NT2/D1 (cell line): ENCODE results near the gene PLA2G2C.

Source experiments
- DNase-seq: peaks from one replicate; pipeline ENCODE4 v3.0.0-alpha.2; 2011; ENCODE audit warnings: low read depth, low spot score
- H3K27me3 ChIP-seq: 2 replicates; pipeline ENCODE4 v1.6.0; 2011; ENCODE audit warnings: mild to moderate bottlenecking; ENCODE audit not compliant: insufficient read length, insufficient read depth
- H3K36me3 ChIP-seq: 2 replicates; pipeline ENCODE4 v1.6.1; 2011; ENCODE audit warnings: mild to moderate bottlenecking, low read length, mixed read lengths; ENCODE audit not compliant: insufficient read depth, insufficient read length
- H3K4me1 ChIP-seq: 2 replicates; pipeline ENCODE4 v1.5.1; 2011; ENCODE audit not compliant: insufficient read depth, insufficient read length
- H3K4me3 ChIP-seq: 2 replicates; pipeline ENCODE4 v1.5.1; 2011; ENCODE audit warnings: low read depth; ENCODE audit not compliant: insufficient read length
- H3K9ac ChIP-seq: 2 replicates; pipeline ENCODE4 v1.6.0; 2011; ENCODE audit warnings: low read depth; ENCODE audit not compliant: insufficient read length
- H3K9me3 ChIP-seq: 2 replicates; pipeline ENCODE4 v1.5.1; 2011; ENCODE audit warnings: mild to moderate bottlenecking, low read length; ENCODE audit not compliant: insufficient read depth
- SUZ12 ChIP-seq: IDR thresholded peaks from 2 replicates; pipeline ENCODE4 v1.6.1; 2011; ENCODE audit not compliant: insufficient read length, insufficient read depth; ENCODE audit errors: extremely low read depth
- YY1 ChIP-seq: IDR thresholded peaks from 2 replicates; pipeline ENCODE4 v1.6.1; 2011; ENCODE audit not compliant: insufficient read length, insufficient read depth
- ZNF274 ChIP-seq: IDR thresholded peaks from 2 replicates; pipeline ENCODE4 v1.6.1; 2011; ENCODE audit warnings: mild to moderate bottlenecking, low read depth, low read length

PLA2G2C gene

DNA sequence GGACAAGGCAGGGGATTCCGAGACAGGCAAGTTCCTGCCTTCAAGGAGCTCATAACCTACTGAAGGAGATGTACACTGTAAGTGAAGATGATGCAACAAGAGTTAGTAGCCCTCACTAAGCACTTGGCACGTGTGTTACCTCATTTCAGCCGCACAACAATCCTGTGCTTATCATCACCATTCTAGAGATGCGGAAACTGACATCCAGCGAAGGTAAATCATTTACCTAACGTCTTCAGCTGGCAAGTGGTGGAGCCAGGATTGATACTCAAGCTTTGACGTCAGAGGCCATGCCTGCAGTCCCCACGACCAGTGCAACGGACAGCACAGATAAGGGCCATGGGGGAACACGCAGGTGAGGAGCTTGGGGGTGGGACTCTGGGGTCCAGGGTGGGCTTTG, 3.3 kb downstream of the PLA2G2C start:
- Histone ChIP-seq H3K9ac (no peak overlapping the region), H3K4me3 (no peak overlapping the region), H3K9me3 (no peaks in the 10 kb centered on the region), H3K4me1 (peaks cover 7% of the 10 kb centered on the region), H3K27me3 (no peaks in the 10 kb centered on the region), H3K36me3 (no peaks in the 10 kb centered on the region)
- TF ChIP-seq SUZ12 (no peak), YY1 (no peak), ZNF274 (no peak)
- DNase-seq, result no peak

DNA sequence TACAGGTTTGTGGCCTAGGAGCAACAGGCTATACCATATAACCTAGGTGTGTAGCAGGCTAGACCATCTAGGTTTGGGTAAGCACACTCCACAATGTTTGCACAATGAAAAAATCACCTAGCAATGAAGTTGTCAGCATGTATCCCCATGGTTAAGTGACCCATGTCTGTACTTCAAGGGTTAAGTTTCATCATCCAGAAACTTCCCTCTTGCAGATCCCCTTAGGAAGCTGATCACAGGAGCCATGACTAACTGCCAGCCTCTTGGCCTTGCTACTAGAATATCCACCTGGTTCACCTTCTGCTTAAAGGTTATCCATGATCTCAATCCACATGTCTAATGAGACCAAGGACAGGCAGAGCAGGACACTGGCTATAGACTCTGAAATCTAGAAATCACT, 3.9 kb downstream of the PLA2G2C start:
- H3K36me3 ChIP-seq, result no peaks in the 10 kb centered on the region
- no peak overlapping the region for H3K9ac ChIP-seq
- H3K4me3 ChIP-seq, result no peak overlapping the region
- DNase-seq, result no peak
- no peaks in the 10 kb centered on the region for H3K27me3 ChIP-seq
- H3K4me1 ChIP-seq, result peaks cover 7% of the 10 kb centered on the region
- TF ChIP-seq YY1, result no peak
- TF ChIP-seq ZNF274, result no peak
- TF ChIP-seq SUZ12, result no peak
- no peaks in the 10 kb centered on the region for H3K9me3 ChIP-seq

GRCh38 chr1:20180844-20181207, 5.5 kb downstream of the PLA2G2C start:
- Histone ChIP-seq H3K4me3 (no peak overlapping the region), H3K4me1 (peaks cover 3% of the 10 kb centered on the region), H3K9ac (no peak overlapping the region), H3K27me3 (no peaks in the 10 kb centered on the region), H3K36me3 (no peaks in the 10 kb centered on the region), H3K9me3 (no peaks in the 10 kb centered on the region)
- TF ChIP-seq ZNF274, result no peak
- TF ChIP-seq SUZ12, result no peak
- TF ChIP-seq YY1, result no peak
- no peak for DNase-seq

DNA sequence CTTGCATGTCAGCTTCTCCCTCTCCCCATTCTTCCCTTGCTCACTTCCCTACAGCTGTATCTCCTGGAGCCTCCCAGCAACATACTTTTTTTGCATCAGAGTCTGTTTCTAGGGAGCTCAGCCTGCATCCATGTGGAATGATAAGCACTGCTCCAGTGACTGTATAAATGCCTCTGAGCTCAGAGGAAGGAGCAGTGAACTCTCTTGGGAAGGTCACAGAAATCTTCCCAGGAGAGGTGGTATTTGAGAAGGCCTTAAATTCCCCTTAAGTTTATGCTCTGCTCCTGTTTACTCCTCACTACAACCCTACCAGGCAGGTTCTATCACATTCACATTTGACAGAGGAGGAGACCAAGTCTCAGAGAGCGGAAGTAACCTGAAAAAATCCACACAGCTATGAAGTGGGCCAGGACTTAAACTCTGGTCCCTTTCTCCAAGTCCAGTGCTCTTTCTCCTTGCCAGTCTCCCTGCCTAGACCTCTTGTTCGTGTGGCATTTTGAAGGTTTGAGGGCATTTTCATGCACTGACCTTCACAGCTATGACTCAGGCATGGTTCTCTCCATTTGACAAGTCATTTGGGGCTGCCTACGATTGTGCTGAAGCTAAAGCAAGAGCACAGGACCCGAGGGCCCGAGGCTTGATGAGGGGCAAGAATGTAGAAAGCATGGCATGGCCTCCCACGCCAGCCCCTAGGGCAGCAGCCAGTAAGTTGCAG, 6.0 kb downstream of the PLA2G2C start:
- TF ChIP-seq ZNF274 (no peak), YY1 (no peak), SUZ12 (no peak)
- no peak overlapping the region for H3K9ac ChIP-seq
- H3K9me3 ChIP-seq, result no peaks in the 10 kb centered on the region
- peaks cover under 1% of the 10 kb centered on the region for H3K4me1 ChIP-seq
- no peaks in the 10 kb centered on the region for H3K36me3 ChIP-seq
- H3K27me3 ChIP-seq, result no peaks in the 10 kb centered on the region
- no peak for DNase-seq
- no peak overlapping the region for H3K4me3 ChIP-seq

DNA sequence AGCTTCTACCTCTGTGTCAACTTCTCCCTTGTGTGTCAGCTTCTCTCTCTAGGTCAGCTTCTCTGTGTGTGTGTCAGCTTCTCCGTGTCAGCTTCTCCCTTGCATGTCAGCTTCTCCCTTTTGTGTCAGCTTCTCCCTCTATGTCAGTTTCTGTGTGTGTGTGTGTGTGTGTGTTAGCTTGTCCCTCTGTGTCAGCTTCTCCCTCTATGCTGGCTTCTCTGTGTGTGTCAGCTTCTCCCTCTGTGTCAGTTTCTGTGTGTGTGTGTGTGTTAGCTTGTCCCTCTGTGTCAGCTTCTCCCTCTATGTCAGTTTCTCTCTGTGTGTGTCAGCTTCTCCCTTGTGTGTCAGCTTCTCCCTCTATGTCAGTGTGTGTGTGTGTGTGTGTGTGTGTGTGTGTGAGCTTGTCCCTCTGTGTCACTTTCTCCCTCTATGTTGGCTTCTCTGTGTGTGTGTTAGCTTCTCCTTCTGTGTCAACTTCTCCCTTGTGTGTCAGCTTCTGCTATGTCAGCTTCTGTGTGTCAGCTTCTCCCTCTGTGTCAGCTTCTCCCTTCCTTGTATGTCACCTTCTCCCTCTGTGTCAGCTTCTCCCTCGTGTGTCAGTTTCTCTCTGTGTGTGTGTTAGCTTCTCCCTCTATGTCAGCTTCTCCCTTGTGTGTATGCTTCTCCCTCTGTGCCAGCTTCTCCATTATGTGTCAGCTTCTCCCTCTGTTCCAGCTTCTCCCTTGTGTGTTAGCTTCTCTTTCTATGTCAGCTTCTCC, 6.8 kb downstream of the PLA2G2C start:
- no peak for DNase-seq
- Histone ChIP-seq H3K36me3 (no peaks in the 10 kb centered on the region), H3K27me3 (no peaks in the 10 kb centered on the region), H3K4me1 (no peaks in the 10 kb centered on the region), H3K9me3 (no peaks in the 10 kb centered on the region), H3K4me3 (no peak overlapping the region), H3K9ac (no peak overlapping the region)
- TF ChIP-seq YY1, result no peak
- no peak for TF ChIP-seq SUZ12
- TF ChIP-seq ZNF274, result no peak

DNA sequence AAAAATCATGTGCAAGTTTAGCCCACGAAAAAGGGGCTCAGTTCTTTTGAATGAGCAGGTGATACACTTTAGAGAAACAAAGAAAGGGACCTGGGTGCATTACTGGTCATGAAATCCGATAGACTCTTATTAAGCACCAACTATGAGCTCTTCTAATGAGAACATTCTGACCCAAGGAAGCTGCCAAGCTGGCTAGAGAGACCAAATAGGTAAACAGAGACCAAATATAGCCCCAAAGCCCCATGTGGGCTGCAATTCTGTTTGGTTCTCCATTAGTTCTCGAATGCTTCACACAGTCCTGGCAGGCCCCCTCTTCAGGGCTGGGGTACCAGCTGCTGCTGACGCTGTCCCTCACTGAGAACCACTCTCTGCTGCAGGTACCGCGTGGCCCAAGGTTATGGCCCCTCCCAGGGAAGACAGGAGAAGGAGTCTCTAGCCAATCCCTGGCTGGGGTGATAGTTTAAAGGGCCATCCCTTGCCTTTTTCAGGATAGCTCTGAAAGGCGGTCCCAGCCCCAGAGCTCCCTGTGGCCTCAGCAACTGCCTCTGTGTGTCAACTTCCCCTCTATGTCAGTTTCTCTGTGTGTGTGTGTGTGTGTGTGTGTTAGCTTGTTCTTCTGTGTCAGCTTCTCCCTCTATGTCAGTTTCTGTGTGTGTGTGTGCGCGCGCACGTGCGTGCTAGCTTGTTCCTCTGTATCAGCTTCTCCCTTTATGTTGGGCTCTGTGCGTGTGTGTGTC, 7.5 kb downstream of the PLA2G2C start:
- no peak for DNase-seq

DNA sequence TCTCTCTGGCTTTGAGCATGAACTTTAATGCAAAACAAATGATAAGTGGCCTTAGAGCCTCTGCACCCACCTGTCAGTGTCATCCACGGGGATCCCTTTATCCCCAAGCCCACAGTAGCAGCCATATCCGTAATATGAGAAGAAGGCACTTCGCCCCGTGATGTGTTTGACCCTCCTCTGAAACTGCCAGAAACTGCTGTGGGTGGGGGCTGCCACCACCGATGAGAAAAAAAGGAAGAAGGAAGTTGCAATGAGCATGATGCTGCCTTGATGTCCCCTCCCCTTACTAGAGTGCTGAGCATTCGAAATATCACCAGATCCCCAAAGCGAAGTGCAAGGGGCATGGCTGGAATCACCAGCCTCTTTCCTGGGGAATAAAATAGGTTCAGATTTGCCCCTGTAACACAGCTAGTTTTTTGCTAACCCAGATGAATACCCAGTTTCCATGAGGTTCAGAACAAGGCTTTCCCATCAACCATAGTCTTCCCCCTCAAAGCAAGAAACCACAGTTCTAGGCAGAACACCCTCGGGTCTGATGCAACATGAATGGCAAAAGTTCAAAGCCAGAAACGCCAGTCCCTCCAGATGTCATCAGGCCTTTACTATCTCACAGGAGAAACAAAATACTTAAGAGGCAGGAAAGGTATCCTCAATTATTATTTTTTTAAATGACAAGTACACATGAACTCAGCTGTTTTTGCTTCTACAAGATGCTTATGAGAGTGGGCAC, 11.2 kb downstream of the PLA2G2C start:
- Histone ChIP-seq H3K4me3 (no peak overlapping the region), H3K9ac (no peak overlapping the region), H3K27me3 (no peaks in the 10 kb centered on the region), H3K9me3 (no peaks in the 10 kb centered on the region), H3K36me3 (no peaks in the 10 kb centered on the region), H3K4me1 (no peaks in the 10 kb centered on the region)
- DNase-seq, result no peak
- TF ChIP-seq SUZ12, result no peak
- TF ChIP-seq ZNF274, result no peak
- TF ChIP-seq YY1, result no peak

More for the DNA sequence above, 7.5 kb downstream of the PLA2G2C start:
- Histone ChIP-seq H3K36me3 (no peaks in the 10 kb centered on the region), H3K4me3 (no peak overlapping the region), H3K4me1 (no peaks in the 10 kb centered on the region), H3K9ac (no peak overlapping the region), H3K27me3 (no peaks in the 10 kb centered on the region), H3K9me3 (no peaks in the 10 kb centered on the region)
- TF ChIP-seq YY1, result no peak
- TF ChIP-seq ZNF274, result no peak
- TF ChIP-seq SUZ12, result no peak
